HTR-8/SVneo (cell line): ENCODE measurements around the gene NAALADL2.
"Not testable (repeated sequence)": the region's sequence is repeated elsewhere in the genome, so short reads cannot be mapped to it uniquely, and the experiment has no call there.

ENCODE experiments used
- DNase-seq: peaks from one replicate; pipeline ENCODE4 v3.0.0; 2011; ENCODE audit warnings: low spot score, mixed read lengths; ENCODE audit not compliant: insufficient read length
- FAIRE-seq: peaks from 2 replicates; lab custom pipeline; 2011; peaks lifted over from hg19 to GRCh38; lab: Jason Lieb, UNC

The NAALADL2 gene

DNA sequence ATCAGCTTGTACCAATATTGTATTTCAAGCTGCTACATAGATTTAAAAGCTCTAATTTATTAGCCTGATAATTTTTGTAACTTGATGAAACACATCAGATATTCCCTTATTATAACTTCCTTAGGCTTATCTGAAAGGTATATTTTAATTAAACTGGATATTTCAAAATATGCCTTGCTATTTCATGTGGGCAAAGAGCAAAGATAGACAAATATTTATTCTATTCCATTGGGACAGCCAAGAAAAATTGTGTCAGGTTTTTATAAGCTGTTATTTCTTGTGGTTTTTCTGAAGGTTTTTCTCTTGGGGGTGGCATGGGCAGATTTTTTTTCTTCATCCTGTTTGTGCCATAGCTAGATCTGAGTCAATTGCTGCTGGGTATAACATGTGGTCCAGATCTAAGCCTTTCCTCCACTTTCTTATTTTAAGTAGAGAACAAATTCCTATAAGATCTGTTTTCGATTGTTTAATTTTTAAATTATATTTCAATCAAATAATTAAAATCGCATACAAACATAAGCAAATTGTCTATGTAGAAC, 249.5 kb downstream of the NAALADL2 start:
- no peak for DNase-seq
- FAIRE-seq = no peak

- FAIRE-seq = no peak
Measured at GRCh38 chr3:175111036-175111435, 251.9 kb downstream of the NAALADL2 start.

DNA sequence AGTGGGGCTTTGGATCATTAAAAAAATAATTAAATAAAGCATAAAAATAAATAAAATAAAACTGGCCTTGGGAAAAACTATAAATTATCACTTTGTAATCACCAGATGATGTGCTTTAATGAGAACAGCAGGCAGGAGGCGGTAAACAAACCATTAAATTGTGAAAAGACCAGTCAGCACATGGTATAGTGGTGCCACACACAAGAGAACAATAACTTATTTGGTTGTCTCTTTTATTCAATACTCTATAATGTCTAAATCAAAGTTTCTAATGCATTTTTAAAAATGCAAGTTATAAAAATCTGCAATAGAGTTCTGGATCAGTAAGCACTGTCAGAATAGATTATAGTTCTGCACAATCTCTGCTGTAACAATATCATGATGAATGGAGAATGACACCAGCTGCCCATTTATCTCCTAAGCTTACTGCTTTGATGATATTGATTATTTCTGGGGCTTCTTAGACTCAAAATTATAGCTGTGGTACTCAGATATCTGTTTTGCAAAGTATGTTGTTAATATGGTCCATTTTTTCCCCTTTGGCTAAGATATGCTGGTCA, 259.3 kb downstream of the NAALADL2 start:
- DNase-seq = no peak
- no peak for FAIRE-seq

More at GRCh38 chr3:175111036-175111435, 251.9 kb downstream of the NAALADL2 start:
- DNase-seq = no peak

DNA sequence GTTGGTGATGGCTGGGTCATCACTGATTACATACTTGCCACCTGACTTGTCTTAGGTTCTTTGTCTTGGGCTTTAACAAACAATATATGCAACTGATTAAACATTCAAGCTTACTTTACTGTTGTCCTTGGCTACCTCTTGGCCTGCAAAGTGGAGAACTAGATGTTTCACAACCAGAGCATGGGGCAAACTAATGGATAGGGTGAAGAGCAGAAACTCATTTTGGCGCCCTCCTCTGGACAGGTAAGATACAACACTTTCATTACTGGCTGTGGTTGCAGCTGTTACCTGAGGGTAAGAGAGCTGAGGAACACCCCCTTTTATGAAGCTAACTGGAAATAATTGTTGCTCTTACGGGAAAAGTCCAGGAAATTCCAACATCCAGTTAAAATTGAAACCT, 262.1 kb downstream of the NAALADL2 start:
- DNase-seq = no peak
- no peak for FAIRE-seq

DNA sequence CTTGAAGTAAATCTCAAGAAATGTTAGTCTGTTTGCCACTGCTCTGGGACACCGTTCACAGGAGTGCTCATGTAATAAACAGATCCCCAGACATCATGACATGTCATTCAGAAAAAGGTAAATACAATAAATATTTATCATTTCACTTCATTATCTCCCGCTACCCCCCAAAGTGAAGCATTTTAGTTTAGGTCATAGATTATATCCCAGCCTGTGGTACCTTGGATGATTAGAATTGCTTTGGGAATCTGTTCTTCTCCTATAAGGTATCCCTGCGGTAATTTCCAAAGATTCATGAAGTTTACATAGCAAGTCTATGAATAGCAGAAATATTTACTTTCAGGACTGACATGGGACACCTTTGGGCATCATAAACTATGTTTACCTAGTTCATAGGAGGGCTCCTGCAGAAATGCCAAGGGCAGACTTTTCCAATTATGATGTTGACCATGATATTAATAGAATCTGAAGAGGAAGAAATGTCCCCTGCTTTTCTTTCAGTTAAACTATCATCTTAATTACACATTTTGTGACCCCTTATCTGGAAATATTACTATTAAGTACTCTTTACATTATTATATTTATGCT, 268.0 kb downstream of the NAALADL2 start:
- FAIRE-seq (no peak), DNase-seq (no peak)

DNA sequence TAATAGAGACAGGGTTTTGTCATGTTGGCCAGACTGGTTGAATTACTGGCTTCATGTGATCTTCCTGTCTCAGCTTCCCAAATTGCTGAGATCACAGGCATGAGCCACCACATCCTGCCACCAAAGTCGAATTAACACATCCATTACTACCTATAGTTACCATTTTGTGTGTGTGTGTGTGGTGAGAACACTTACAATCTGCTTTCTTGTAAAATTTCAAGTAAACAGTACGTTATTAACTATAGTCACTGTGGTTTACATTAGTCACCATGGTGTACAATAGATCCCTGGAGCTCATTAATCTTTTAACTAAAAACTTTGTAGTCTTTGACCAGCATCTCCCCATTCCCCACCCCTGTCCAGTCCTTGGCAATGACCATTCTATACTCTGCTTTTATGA, 270.0 kb downstream of the NAALADL2 start:
- no peak for DNase-seq
- no peak for FAIRE-seq

GRCh38 chr3:175129571-175129970, 270.4 kb downstream of the NAALADL2 start:
- FAIRE-seq (no peak), DNase-seq (no peak)

DNA sequence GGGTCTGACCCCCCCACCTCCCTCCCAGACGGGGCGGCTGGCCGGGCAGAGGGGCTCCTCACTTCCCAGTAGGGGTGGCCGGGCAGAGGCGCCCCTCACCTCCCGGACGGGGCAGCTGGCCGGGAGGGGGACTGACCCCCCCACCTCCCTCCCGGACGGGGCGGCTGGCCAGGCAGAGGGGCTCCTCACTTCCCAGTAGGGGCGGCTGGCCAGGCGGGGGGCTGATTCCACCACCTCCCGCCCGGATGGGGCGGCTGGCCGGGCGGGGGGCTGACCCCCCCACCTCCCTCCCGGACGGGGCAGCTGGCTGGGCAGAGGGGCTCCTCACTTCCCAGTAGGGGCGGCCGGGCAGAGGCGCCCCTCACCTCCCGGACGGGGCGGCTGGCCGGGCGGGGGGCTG, 272.7 kb downstream of the NAALADL2 start:
- FAIRE-seq, DNase-seq: not testable (repeated sequence)

DNA sequence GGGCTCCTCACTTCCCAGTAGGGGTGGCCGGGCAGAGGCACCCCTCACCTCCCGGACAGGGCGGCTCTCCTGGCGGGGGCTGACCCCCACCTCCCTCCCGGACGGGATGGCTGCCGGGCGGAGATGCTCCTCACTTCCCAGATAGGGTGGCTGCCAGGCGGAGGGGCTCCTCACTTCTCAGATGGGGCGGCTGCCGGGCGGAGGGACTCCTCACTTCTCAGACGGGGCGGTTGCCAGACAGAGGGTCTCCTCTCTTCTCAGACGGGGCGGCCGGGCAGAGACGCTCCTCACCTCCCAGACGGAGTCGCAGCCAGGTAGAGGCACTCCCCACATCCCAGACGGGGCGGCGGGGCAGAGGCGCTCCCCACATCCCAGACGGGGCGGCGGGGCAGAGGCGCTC, 273.6 kb downstream of the NAALADL2 start:
- FAIRE-seq, DNase-seq: not testable (repeated sequence)

GRCh38 chr3:175144368-175144767, 285.2 kb downstream of the NAALADL2 start:
- DNase-seq (no peak), FAIRE-seq (no peak)

GRCh38 chr3:175146258-175146657, 287.1 kb downstream of the NAALADL2 start:
- no peak for FAIRE-seq
- DNase-seq = no peak

DNA sequence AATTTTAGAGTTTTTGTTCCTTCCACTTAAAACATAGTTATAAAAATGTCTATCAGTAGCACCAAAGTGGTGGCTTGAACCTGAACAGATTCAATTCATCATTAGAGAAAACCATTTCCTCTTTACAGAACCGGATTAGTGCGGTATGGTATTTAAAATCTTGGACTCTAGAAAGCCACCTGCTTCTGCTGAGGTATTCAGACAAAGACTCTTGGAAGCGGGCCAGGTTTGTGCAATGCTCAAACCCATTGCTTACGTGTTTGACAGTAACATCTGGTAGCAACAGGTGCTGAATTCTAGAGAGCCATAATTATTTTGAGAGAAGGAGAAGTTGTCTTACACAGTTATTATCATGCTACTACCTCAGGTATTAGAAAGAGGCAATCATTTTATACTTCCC, 290.5 kb downstream of the NAALADL2 start:
- DNase-seq = no peak

DNA sequence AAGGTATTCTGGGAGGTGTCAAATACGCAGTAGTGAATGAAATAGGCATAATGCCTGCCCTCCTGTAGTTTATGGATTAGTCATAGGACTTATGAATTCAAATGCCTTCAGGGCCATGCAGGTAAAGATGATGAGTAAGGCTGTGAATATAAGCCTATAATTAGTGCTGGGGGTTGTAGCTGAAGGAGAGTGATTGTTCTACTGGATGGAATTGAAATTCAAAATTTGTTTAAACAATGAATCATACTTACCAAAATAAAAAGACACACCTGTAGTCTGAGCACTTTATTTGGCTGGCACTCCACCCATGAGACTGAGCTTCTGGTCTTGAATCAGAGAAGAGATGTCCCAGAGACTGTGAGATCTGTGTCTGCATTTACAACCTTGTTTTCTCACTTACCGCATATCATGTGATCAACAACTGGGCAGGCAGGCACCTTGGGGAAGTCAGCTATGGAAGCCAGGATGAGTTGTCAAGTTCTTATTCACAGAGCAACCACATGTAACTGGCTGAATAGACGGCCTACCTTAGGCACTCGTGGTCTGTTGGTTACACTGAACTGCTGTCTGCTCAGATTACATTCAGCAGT, 291.8 kb downstream of the NAALADL2 start:
- FAIRE-seq = no peak
- no peak for DNase-seq

More for the DNA sequence above, 290.5 kb downstream of the NAALADL2 start:
- FAIRE-seq = no peak

DNA sequence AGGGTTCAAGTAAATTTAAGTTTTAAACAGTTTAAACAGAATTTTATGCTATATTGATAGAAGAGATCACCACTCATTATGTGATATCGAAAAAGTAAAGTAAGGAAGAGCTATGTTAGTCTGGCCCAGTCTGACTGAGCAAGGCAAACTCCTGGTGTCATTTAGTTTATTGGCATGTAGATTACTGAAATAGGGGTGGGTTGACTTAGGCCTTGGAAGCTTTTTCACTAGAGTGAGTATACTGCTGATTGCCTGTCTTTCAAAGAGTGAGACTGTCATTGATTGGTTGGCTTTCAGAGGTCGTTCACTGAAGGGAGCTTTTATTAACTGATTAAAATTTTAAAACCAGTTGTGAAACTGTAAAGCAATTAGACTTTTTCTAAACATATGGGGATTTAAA, 294.5 kb downstream of the NAALADL2 start:
- DNase-seq (no peak), FAIRE-seq (no peak)

DNA sequence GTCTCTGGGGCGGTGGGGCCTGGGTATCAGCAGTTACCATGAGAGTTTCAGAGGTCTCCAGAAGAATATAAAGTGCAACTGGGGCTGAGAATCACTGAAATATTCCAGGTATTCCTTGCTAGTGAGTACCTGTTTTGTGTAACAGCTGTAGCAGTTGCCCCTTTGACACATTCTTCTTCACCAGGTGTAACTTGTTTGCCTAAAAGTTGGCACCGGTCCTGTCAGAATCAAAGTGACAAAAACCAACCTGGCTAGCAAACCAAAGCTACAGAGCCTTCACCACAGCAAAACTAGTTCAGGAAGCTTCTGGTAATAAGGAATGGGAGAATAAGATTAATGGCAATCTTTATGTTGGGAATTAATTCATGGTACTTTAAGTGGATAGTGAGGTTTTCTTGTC, 296.0 kb downstream of the NAALADL2 start:
- FAIRE-seq (no peak), DNase-seq (no peak)

DNA sequence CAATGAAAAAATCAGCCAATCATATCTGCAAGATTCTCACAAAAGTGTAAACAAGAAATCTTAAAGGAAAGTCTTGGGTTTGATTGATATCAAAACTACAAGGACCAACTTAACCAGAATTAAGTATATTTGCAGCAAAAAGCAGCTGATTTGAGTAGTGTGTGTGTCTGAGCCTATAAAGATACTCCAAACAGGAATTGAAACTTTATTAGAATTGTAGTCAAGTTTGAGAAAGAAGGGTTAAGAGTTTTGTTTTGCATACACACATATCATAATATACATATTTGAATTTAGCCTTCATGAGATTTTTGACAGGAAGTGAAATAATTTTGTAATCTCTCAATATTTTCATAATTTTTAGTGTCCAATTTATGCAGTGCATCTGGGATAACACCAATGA, 300.1 kb downstream of the NAALADL2 start:
- DNase-seq (no peak), FAIRE-seq (no peak)

- FAIRE-seq = no peak
- DNase-seq = no peak
Measured at GRCh38 chr3:175161291-175161690, 302.2 kb downstream of the NAALADL2 start.

- no peak for DNase-seq
- no peak for FAIRE-seq
Measured at GRCh38 chr3:175163686-175164085, 304.6 kb downstream of the NAALADL2 start.

- FAIRE-seq, DNase-seq: not testable (repeated sequence)
Measured at GRCh38 chr3:175173117-175173516, 314.0 kb downstream of the NAALADL2 start.

DNA sequence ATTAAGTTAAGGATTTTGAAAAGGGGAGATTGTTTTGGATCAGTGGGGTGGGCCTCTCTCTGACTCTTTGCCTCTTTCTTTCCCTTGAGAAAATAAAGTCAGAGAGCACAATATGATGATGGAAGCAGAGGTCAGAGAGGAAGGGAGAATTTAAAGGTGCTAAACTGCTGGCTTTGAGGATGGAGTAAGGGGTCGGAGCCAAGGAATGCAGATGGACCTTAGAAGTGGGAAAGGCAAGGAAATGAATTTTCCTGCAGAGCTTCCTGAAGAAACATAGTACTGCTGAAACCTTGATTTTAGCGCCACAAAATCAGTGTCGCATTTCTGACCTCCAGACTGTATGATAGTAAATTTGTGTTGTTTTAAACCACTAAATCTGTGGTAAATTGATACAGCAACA, 317.4 kb downstream of the NAALADL2 start:
- FAIRE-seq = no peak

GRCh38 chr3:175179055-175179454, 319.9 kb downstream of the NAALADL2 start:
- no peak for DNase-seq
- FAIRE-seq = no peak

More for the DNA sequence above, 317.4 kb downstream of the NAALADL2 start:
- no peak for DNase-seq
